LNCaP clone FGC (cell line): ENCODE data around the gene NECTIN4.

Experiments used
- DNase-seq: peaks from one replicate; pipeline ENCODE4 v3.0.0-alpha.2; 2011; ENCODE audit warnings: low read depth
- H3K4me3 ChIP-seq: 2 replicates; pipeline ENCODE4 v1.5.1; 2011; ENCODE audit warnings: mild to moderate bottlenecking, low read depth, low read length, control low read depth
- CTCF ChIP-seq: IDR thresholded peaks from 2 replicates; pipeline ENCODE4 v1.5.1; 2012; ENCODE audit warnings: mild to moderate bottlenecking; ENCODE audit not compliant: control insufficient read depth, insufficient read depth; ENCODE audit errors: extremely low read depth

The NECTIN4 gene

GRCh38 chr1:161082996-161083747 lies 6.2 kb downstream of the NECTIN4 start:
- peak overlapping the region; percentile 24 for H3K4me3 ChIP-seq
- no peak for TF ChIP-seq CTCF
- peak; percentile 69 for DNase-seq

DNA sequence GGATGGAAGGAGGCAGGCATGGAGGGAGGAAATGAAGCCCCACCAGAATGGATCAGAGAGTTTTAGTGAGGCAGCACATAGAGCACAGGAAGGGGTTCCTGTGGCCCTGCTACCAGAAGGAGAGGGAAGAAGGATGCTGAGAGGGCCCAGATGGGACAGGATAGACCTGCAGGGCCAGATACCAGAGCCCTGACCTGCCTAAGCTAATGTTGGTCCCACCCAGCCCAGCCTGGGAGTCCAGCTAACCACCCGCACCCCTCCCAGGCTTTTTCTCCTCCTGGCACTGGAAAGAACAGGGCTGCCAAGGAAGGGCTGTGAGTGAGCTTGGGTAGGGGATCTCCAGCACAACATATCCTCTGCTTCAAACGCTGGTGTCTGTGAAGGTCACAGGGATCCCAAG lies 6.9 kb downstream of the NECTIN4 start:
- DNase-seq, result no peak
- H3K4me3 ChIP-seq, result no peak overlapping the region

GRCh38 chr1:161081519-161081918 lies 7.8 kb downstream of the NECTIN4 start:
- no peak for DNase-seq
- TF ChIP-seq CTCF, result no peak
- no peak overlapping the region for H3K4me3 ChIP-seq

More for the DNA sequence above, 6.9 kb downstream of the NECTIN4 start:
- no peak for TF ChIP-seq CTCF

GRCh38 chr1:161080441-161081405 lies 8.6 kb downstream of the NECTIN4 start:
- H3K4me3 ChIP-seq, result no peak overlapping the region
- DNase-seq, result no peak
- no peak for TF ChIP-seq CTCF

- no peak overlapping the region for H3K4me3 ChIP-seq
- no peak for DNase-seq
- TF ChIP-seq CTCF, result no peak
Measured at GRCh38 chr1:161079436-161080110, 9.8 kb downstream of the NECTIN4 start.

- no peak overlapping the region for H3K4me3 ChIP-seq
- no peak for DNase-seq
- no peak for TF ChIP-seq CTCF
Measured at GRCh38 chr1:161077426-161077825, 11.9 kb downstream of the NECTIN4 start.
